Activated CD4-positive, alpha-beta T cell treated with anti-CD3 and anti-CD28 coated beads, Interleukin-2, amount 50 U/mL, for 1 hour (primary cell): ENCODE data around the gene KLK11.

Experiments used
- DNase-seq: peaks from one replicate; pipeline ENCODE4 v3.0.0-alpha.2; 2020

KLK11 gene

GRCh38 chr19:51026554-51026831 lies at the start of gene KLK11:
Gene KLK11 (minus strand): TSS chr19:51026616. CDS start chr19:51025631, 985 bp downstream.
- DNase-seq: no peak

- no peak for DNase-seq
Observed at GRCh38 chr19:51075998-51076397, 49.6 kb upstream of the KLK11 start.

DNA sequence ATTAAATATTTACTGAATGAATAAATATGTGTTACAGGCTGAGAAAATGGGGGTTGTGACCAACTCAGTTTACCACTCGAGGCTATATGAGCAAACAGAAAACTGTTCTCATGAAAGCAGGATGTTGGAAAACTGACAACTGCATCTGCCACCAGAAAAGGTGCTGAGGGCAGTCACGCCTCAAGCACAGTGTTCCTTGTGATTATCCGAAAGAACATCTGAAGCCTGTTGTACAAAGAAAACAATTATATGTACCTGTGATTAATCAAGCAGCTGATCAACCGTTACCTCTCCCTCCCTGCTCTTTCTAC lies 44.6 kb upstream of the KLK11 start:
- DNase-seq: no peak

DNA sequence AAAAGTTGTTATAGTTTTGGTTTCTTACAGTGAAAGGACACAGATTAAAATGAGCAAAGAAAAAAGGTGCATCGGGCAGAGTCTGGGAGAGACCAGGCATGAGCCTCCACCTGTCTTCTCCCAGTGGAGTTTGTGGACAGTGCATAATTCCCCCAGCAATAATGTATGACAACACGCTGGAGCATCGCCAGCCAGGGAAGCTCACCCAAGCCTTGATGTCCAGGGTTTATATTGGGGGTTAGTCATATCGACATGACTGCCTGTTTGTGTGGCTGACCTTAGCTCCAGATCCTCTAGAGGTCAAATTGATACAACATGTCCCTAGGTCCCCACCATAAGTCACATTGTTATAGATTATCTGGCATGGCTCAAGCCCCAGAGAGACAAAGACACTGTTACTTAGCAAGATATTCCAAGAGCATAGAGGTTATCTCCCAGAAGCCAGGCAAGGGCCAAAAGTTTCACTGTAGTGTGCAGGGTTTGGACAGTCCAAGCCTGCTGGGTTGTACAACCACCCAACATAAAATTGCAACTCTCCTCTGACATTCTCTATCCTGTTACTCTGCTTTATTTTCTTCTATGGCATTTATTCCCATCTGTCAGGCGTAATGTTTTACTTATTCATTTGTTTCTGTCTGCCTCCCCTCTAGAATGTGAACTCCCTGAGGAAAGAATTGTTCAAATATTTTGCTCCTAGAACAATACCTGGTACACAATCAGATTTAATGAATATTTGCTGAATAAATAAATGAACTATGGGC lies 44.1 kb upstream of the KLK11 start:
- DNase-seq: no peak

- DNase-seq: no peak
Observed at GRCh38 chr19:51066393-51067186, 40.2 kb upstream of the KLK11 start.

DNA sequence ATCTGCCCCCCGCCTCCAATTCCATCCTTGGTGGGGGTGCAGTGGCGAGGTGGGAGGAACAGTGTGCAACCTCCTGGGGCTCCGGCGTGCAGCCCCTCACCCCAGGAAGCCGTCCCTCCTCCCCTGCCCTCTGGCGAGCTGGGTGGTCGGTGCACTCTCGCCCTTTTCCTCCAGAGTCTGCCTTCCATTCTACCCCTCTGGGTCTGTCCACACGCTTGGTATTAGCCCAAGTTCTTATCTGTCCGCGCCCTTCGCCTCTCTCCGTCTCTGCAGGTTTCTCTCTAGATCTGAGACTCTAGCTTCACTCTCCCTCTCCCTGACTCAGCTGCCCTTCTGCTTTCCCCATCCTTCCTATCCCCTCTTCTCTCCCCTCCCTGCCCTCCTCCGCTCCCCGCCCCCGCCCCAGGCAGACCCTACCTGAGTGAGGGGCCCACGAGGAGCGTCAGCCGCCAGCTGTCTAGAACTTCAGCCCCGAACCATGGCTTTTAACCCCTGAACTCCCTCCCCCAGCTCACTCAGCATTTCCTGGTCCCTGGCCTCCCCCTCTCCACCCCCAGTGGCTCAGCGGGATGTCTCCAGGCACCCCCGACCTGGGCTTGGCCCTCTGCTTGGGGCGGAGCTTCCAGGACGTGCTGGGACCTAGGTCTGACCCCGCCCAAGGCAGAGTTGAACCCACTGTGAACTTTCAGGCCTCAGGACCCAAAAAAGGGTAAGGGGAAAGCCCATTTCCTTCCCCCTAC lies 39.0 kb upstream of the KLK11 start:
- no peak for DNase-seq

DNA sequence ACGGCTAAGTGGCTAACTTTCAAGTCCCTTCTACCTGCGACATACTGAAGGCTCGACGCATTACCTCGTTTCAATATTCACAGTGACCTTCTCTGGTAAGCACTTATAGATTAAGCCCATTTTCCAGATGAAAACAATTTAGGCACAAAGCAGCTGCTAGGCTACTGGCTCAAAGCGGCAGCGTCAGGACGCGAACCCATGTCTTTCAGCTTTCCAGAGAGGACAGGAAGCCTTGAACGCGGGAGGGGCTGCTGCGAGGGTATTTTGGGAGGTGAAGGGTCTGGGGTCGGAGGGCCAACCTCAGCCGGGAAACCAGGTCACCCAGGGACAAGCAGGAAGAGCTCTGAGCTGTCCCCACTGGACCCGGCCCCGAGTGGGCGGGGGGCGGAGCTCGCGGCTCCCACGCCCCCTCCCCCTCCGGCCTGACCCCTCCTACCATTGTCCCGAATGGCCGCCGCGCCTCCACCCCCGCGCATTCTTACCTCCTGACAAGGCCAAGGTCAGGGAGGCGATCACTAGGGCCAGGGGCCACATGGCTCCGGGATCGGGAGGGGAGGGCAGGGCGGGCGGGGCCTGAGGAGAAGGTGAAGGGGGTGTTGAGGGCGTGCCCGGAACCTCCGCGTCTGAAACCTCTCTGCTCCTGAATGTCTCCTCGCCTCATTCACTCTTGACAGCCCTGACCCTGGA lies 38.3 kb upstream of the KLK11 start, which contains the start of gene KLK13:
KLK13 (minus strand) TSS at position 559 of the 687 bp plus-strand sequence; CDS start at position 534, 25 bp downstream.
- DNase-seq: no peak

- DNase-seq: no peak
Observed at GRCh38 chr19:51063664-51064063, 37.2 kb upstream of the KLK11 start.

- no peak for DNase-seq
Observed at GRCh38 chr19:51060973-51061372, 34.6 kb upstream of the KLK11 start.

DNA sequence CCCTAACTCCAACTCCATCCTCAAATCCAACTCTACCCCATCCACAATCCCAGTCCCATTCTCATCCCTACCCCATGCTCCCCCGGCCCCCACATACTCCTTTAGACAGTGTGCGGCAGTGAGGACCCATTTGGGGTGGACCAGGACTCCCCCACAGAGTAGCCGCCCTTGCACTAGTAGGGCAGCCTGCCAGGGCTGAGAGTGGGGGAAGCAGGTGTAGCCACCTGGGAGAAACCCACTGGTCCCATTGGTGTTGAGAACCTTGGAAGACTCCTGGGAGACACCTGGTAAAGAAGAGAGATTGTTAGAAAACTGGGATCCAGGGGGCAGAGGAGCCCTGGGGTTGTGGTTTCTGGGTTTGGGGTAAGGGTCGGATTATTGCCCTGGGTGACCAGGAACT lies 33.9 kb upstream of the KLK11 start:
- no peak for DNase-seq

DNA sequence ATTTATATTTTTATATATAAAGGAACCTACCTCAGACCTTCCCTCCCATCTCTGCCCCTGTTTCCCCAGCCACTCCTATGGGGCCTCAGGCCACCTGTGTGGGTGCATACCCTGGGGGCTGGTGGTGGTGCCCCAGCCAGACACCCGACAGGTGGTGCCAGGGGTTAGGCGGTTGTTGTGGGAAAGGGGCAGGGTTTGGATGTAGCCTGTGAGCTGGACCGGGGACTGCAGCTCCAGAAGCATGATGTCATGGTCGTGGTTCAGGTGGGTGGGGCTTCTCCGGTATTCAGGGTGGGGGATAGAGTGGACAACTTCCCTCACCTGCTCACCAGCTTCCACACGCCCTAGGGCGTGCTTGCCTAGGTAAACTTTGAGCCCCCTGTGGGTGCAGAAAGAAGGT lies 33.3 kb upstream of the KLK11 start:
- DNase-seq: no peak

- no peak for DNase-seq
Observed at GRCh38 chr19:51055866-51056265, 29.4 kb upstream of the KLK11 start.

DNA sequence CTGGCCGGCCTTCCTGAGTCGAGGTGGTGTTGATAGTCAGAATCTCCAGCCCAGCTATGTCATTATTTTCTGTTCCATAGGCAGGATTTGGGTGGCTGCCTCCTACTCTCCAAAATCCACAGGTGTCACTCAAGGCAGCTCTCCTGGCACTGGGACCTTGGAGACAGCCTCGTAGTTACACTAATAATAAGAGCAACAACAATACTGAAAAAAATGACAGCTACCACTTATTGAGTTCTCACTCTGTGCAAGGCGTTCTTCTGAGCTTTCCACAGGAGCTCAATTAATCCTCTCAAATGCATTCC lies 20.6 kb upstream of the KLK11 start:
- DNase-seq: no peak

DNA sequence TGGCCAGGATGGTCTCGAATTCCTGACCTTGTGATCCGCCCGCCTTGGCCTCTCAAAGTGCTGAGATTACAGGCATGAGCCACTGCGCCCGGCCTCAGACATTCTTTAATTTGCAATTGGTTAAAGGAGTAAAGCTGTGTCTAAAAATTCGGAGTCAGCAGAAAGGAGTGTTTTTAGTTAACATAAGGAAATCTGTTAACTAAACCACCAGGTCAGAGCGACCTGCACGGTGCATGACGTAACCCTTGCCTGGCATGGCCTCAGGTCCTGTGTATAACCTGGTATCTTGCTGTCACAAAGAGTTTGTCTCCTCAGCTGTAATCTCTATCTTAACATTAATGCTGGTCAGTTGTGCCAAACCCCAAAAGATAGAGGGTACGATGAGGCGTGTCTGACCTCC lies 17.9 kb upstream of the KLK11 start:
- DNase-seq: no peak

- no peak for DNase-seq
Observed at GRCh38 chr19:51043497-51043896, 17.1 kb upstream of the KLK11 start.

DNA sequence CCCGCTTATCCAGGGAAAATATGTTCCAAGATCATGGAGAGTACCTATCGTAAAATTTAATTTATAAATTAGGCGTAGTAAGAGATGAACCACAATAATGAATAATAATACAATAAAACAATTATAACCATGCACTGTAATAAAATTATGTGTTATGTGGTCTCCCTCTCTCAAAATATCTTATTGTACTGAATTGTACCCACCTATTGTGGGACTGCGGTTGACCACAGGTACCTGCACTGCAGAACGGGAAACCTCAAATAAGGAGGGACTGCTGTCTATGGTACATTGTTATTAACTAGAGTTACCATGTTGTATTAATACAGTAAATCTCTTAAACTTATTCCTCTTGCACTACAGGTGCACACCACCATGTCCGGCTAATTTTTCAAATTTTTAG lies 13.7 kb upstream of the KLK11 start:
- DNase-seq: no peak

- no peak for DNase-seq
Observed at GRCh38 chr19:51036519-51036918, 10.1 kb upstream of the KLK11 start.

- DNase-seq: no peak
Observed at GRCh38 chr19:51034704-51035103, 8.3 kb upstream of the KLK11 start, which contains the start of gene KLK12. Gene KLK12 (minus strand): TSS chr19:51035002. CDS start chr19:51034621, 381 bp downstream.

- DNase-seq: no peak
Observed at GRCh38 chr19:51031880-51032225, 5.4 kb upstream of the KLK11 start.

DNA sequence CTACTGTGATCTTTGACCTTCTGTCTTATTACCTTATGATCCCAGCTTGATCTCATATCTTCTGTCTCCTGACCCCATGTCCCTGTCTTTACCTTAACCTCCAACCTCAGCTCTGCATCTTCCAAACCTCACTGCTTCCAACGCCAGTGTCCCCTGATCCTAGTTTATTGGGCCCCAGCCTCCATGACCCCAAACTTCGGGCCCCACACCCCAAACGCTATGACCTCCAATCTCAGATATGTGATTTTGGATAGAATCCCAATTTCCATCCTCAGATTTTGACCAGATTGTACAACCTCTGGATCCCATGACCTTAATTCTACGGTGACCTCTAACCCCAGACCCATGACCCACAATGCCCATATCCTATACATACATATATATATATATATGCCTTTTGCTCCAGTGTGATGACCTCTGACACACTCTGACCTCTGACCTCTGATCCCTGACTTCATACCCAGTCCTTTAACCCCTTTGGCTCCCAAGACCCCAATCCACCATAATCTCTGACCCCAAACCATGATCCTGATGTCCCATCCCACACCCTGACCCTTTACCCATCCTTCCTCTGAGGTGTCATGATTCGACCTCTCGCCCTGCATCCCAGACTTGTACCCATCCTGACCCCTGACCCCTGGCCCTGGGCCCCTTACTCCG lies 4.9 kb upstream of the KLK11 start:
- DNase-seq: no peak

DNA sequence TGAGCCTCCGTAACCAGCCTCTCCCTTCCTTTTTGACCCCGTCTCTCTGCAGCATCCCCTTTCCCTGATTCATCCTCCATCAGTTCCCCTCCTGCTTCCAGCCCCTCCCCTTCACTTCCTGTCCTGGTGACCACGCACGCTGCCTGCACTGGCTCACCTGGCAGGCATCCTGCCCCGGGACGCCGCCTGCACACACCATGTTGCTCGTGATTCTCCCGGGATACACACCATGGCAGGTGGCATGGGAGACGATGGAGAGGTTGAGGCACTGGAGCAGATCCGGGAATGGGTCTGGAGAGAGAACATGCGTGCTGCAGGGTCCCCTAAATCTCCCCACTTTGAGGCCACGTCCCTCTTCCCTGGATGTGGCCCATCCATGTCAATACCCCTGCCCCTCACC lies 4.2 kb upstream of the KLK11 start:
- no peak for DNase-seq

GRCh38 chr19:51029718-51030117 lies 3.3 kb upstream of the KLK11 start:
- DNase-seq: no peak

DNA sequence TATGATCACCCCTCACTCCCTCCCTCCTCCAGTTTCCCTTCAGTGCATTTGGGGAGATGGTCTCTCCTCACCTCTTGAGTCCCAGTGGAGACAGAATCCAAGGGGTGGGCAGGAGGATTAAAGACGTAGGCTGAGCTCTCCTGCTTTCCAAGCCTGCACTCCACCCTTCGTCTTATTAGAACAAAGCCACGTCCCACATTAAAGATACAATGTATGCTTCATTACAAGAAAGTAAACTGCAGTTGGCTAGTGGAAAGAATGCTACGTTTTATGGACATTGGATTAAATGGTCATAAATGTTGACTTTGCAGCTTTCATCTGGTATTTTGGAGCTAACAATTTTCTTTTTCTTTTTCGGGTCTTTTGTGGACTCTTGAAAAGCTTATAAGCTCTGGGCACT lies 1.5 kb upstream of the KLK11 start:
- no peak for DNase-seq
